Pulmonary artery endothelial cell (primary cell): ENCODE data around the gene PMEPA1. TPM values are rescaled to one million over a fixed set of nuclear protein-coding genes. Genes with fewer than 3 reads are reported as not detected.

ENCODE experiments used
- DNase-seq: peaks from one replicate; pipeline ENCODE4 v3.0.0-alpha.2; 2011; ENCODE audit warnings: low read depth, low spot score
- total RNA-seq: library from RNA; depleted of rRNA; stranded (reverse); fragments of >200 nt; gene quantifications from 2 replicates; pipeline ENCODE4 v1.2.3, GENCODE V29; 2014

Gene PMEPA1
- total RNA-seq, 1 donor from 2014 or later: 4.7 TPM

DNA sequence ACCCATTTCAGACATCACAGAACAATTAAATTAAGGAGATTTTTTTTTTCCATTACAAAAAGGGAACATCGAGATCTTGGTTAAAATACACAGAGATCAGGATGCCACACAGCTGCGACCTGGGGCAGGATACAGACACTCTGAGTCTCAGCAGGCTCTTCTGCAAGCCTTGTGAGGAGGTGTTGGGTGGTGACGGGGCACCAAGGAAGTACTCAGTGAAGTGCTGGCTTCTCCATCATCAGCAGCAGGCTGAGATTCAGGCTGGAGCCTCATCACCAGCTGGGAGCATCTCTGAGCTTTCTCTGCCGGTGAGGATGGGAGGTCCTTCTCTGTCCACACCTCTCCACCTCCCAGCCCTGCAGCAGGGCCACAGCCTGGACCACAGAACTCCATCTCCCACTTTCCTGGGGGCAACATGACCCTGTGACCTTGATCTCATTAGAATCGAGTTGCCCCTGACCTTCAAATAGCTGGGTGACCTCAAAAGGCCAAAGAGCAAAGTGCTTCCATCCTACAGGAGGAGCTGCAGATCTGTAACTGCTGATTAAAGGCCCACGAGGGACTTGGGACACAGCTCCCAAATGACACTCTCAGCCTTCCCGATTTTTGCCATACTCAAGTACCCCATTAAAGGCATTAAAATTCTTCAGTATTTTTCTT lies 16.0 kb downstream of the PMEPA1 start:
- DNase-seq: no peak

- DNase-seq: no peak
Measured at GRCh38 chr20:57693002-57693582, 16.7 kb downstream of the PMEPA1 start.

DNA sequence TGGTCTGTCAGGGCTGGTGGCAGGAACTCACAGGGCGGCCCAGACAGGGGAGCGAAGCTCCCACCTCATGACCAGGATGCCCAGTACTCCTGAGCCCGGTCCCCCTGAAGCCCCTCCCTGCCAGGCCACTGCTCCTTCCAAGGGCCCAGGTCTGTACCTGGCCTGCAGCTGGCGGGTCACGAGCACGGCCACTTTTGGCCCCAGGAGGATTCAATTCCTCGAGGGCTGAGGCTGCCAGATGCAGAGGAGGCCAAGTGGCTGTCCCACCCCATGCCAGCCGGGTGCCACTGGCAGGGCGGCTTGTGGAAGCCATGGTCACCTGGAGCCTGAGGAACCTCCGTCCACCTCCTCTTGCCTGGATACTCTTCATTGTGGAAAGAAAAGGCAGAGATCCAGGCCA lies 17.4 kb downstream of the PMEPA1 start:
- DNase-seq: no peak

GRCh38 chr20:57691699-57692098 lies 18.1 kb downstream of the PMEPA1 start:
- no peak for DNase-seq

GRCh38 chr20:57690525-57690924 lies 19.3 kb downstream of the PMEPA1 start:
- DNase-seq: no peak

DNA sequence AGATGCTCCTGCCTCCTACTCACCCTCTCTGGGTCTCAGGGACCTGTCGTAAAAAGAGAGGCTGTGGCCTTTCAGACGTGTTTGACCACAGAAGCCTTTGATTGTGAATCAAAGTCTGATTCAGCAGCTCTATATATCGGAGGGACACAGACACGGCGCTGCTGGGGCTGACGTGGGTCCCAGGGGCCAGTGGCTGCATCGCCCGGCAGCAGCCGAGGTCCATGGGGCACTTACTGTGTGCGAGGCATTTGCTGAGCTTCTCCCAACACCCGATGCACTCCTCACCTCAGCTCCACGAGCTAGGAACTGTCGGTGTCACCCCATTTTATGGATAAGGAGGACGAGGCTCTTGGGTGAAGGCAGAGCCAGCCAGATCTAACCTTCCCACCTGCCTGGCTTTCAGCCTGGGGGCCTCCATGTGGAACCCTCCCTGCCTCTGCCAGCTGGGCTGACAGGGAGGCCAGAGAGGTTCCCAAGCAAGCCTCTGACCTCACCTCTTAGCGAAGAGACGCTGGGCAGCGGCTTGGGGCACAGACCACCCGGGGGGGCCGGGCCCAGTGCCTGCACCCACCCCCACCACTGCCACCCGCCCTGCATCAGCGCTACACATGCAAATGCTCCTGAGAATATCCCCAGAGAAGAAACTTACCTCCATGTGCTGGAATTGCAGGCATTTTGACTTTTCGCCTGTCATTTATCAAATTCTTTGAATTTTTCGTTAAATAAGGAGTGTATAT lies 19.9 kb downstream of the PMEPA1 start:
- no peak for DNase-seq

- no peak for DNase-seq
Measured at GRCh38 chr20:57688864-57689263, 21.0 kb downstream of the PMEPA1 start.

DNA sequence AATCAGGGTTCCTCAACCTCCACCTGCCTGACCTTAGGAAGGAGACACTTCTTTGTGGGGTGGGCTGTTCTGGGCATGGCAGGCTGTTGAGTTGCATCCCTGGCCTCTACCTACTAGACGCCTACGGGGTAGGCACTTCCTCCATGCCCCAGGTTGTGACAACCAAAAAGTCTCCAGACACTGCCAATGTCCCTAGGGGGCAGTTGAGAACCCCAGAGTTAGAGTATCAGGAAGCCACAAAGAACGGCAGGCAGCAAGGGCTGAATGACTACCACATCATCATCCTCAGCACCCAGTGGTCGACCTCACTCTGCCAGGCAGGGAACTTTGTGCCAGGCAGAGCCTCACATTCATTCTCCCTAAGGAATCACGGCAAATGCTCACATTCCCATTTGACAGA lies 21.5 kb downstream of the PMEPA1 start:
- no peak for DNase-seq

- DNase-seq: no peak
Measured at GRCh38 chr20:57686931-57687652, 22.7 kb downstream of the PMEPA1 start.

- DNase-seq: no peak
Measured at GRCh38 chr20:57685146-57685758, 24.6 kb downstream of the PMEPA1 start.

GRCh38 chr20:57684808-57685140 lies 25.0 kb downstream of the PMEPA1 start:
- no peak for DNase-seq

GRCh38 chr20:57683881-57684807 lies 25.7 kb downstream of the PMEPA1 start:
- DNase-seq: no peak

GRCh38 chr20:57683287-57683686 lies 26.5 kb downstream of the PMEPA1 start:
- no peak for DNase-seq

DNA sequence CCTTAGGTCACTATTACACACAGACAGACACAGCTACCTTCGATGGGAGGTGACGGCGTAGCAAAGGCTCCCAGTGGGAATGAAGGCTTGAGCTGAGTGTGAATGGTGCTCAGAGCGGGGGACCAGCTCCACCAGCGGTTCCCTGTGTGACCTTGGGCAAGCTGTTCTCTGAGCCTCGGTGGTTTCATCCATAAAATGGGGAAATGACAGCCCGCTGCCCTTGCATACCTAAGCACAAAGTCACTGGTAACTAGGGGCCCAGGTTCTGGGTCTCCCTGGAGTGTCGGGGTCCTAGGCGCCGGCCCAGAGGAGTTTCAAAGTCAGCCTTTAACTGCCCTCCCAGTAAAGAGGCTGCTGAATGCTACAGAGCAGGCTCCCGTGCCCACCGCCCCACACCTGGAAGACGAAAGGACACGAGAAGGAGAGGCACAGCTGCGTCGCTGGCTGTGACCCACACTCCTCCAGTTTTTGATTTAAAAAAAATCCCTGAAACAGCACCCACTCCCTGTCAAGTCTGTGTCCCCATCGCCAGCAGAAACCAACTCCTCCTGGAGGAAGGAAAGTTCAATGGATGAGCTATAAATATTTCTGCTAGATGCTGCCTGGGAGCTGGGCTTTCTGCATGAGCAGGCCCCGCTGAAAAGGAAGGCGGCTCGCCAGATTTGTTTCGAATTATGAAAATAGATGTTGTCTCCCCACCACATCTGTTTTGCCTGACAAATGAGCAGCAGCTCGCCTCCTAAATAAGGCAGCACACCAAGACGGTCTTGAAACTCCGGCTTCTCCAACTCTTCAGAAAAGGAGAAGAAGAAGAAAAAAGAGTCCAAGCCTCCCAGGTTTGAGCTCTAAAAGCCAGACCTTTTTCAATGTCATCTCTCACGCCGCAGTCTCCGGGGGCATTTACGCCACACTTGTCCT lies 27.4 kb downstream of the PMEPA1 start:
- no peak for DNase-seq

GRCh38 chr20:57680934-57681914 lies 28.6 kb downstream of the PMEPA1 start:
- DNase-seq: no peak

GRCh38 chr20:57680131-57680716 lies 29.6 kb downstream of the PMEPA1 start:
- DNase-seq: no peak

DNA sequence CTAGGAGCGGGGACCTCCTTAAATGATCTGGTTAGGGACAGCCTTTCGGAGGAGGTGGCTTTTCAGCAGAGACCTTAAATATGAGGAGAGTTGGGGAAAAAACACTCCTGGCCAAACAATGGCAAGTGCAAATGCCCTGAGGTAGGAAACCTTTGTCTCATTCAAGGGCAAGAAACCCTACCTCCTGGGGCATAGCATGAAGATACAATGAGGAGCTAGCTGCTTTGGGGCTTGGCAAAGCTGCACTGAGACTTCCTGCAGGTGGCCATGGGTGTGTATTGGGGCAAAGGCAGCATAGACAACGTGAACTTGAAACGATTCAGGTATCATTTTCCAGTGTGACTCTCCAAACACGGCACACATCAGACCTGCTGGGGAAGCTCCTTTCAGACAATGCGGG lies 30.7 kb downstream of the PMEPA1 start:
- DNase-seq: no peak

- DNase-seq: no peak
Measured at GRCh38 chr20:57678340-57678739, 31.5 kb downstream of the PMEPA1 start.
